ENCODE data around the gene SLC36A1. TPM values are rescaled to one million over a fixed set of nuclear protein-coding genes. Genes with fewer than 3 reads are reported as not detected.

SLC36A1 gene
- total RNA-seq, 1 donor from 2014 or later: 1.4 TPM

DNA sequence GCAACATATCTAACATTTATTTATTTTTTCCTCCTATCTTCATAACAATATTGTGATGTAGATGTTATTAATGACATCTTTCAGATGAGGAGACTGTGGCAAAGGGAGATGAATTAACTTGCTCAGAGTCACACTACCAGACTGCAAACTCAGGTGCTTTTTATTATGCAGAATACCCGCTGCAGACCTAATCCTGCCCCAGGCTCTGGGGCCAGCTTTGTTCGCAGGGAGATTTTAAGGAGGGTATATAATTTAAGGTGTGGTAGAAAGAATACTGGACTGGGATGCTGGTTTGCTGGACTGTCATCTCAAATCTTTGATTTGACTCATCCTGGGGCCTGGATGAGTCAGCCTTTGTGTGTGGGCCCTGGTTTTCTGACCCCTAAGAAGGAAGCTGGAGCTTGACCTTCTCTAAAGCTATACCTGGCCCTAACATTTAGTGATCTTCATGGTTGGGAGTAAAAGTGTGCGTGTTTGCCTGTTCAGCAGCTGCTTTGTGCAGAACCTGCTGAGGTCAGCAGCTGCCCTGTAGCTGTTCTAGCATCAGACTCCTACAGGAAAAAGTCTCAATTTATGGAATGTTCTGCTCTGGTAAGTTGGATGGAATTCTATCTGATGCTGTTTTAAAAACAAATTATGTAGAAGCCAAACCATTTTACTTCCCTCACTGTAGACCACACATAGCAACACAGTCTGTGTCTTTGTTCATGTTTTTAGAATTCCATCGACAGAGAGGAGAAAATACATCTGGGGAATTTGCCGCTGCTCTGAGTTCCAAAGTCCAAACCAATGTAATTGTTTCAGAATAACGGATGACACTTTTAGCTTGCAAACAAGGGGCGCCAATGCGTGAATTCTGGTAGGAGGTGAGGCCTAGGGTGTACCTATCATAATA is 4.5 kb downstream of the SLC36A1 start:
- peak; percentile 3 to 23 for DNase-seq (ENCODE audit: low read depth in 2 of 2)

DNA sequence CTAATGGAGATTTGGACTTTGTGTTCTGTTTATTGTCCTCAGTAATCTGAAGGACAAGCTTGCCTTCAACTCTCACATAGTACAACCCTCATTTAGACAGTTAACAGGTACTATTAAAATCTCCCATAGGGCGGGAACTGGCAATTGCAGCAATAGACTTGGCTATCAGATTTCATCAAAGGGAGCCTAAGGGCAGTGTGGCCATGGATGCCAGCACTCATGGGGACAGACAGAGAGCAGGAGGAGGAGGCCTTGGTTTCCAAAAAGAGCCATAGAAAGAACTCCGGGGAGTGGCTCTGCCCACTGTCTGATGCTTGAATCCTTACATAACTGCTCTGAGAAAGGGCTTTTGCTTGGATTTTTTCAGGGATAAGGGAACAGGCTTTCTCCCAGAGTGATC is 6.8 kb downstream of the SLC36A1 start:
- no peak for DNase-seq (ENCODE audit: low read depth in 2 of 2)

DNA sequence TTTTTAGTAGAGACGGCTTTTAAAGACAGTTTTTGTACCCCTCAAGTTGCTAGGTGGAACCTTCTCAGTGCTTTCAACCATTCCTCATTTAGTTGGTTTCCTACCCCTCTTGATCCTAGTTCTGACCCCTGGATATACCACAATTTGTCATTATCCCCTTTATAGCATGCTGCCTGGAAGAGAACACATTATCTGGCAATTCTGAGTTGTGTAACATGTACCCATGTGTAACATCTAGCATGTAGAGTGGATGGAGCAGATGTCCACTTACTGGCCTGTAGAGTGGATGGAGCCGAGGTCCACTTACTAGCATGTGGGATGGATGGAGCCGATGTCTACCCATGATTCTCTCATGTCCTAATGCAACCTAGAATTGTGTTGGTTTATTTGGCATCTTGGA is 7.5 kb downstream of the SLC36A1 start:
- no peak for DNase-seq (ENCODE audit: low read depth in 2 of 2)

DNA sequence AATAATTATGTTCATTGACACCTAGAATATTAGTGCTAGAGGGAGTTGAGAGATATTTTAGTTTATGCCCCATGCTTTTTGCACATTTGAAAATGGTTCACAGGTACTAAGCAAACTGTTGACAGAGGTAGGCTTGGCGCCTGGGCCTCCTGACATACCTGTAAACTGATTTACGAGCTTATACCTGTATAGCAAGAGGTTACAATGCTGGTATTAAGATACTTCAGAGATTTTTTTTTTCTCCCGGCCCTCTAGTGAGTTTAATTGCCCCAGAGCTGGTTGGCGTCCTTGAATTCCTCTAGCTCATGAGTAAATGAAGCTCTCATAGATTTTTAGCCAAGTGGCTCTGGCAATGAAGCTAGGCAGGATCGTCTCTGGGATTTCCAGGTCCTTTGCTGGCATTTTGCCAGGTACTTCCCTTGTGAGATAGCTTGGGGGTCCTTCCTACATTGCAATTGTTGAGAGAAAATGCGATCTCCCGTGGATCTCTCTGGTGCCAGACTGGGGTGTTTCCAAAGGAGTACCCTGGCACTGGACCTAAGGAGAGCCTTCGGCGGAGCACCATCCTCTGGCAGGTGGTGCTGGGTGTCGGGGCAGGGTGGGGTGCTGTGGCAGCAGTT is 9.0 kb downstream of the SLC36A1 start:
- no peak for DNase-seq (ENCODE audit: low read depth in 2 of 2)

DNA sequence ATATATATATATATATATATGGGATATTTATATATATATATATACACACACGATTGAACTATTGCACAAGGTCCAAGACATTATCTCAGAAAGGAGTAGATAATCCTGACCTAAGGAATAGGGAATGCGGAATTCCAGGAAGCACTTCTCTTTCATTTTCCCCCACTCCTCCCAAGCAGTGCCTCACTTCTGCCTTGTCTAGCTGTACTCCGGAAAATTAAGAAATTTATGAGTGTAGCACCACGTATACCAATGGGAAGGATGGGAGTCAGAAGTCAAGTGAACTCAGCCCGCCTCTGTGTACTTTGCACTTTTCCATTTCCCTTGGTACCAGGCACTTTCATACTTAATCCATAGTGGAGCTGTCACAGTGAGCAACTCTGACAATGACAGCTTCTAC is 10.9 kb downstream of the SLC36A1 start:
- no peak for DNase-seq (ENCODE audit: low read depth in 2 of 2)

DNA sequence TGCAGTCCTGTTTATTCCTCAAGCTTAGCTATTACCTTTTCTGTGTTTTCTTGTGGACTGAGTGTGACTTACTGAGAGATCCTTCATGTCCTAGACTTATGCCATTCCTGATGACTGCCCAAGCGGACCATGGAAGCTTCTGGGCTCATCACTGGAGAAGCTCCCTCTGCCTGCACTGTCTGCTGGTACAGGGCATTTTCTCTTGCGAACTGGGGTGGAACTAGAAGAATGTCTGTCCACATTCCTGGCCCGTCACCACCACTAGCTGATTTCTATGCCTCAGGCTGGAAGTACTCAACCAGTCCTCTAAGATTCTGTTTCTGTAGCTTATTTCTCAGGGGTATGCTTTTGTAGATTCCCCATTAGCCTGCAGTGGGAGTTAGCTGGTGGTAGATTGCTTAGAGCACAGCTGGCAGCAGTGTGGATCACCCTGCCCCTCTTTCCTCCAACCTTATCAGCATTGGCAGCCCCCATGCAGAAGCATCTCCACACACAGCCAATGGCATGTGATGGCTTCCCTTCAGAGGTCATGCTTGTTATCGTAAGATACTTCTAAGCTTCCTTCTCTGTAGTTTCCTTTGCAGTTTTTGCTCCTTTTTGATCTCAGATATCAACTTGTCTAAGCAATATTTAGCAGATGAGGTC is 12.4 kb downstream of the SLC36A1 start:
- no peak for DNase-seq (ENCODE audit: low read depth in 2 of 2)

GRCh38 chr5:151461312-151461711 is 13.9 kb downstream of the SLC36A1 start:
- no peak for DNase-seq (ENCODE audit: low read depth in 2 of 2)

DNA sequence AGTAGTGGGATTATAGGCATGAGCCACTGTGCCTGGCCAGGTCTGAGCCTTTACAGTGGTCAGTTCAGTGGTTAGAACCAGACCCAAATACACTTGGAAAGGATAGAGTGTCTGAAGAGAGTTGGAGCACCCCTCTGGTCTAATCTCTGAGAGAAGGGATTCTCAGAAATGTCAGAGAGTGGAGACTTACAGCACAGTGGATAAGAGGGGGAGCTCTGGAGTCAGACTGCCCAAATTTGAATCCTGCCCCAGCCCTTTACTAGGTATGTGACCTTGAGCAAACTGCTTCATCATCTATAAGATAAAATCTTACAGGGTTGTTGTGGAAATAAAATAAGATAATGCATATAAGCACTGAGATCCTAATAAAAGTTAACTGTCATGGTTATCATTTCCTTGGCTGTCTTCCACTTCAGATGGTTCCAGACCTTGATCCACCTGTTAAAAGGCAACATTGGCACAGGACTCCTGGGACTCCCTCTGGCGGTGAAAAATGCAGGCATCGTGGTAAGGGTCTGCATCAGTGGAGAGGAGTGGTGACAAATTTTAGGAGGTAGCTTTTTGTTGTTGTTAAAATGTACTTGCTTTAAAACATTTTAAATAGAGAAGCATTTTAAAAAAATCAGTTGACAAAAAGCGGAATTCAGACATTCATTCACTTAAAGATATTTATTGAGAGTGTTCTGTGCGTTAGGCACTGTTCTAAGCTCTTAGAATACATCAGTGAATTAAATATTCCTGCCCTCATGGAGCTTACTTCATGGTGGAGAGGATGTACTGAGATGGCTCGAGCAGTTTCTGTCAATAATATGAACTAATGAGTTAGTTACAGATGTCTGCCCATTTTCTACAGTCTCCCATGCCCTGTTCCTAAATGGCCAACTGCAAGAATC is 16.0 kb downstream of the SLC36A1 start:
- peak in 1 of 2 donors; percentile 6 for DNase-seq (ENCODE audit: low read depth in 2 of 2)

GRCh38 chr5:151464101-151464500 is 16.7 kb downstream of the SLC36A1 start:
- DNase-seq (ENCODE audit: low read depth in 2 of 2): no peak

- DNase-seq (ENCODE audit: low read depth in 2 of 2): no peak
Measured at GRCh38 chr5:151465476-151465875, 18.1 kb downstream of the SLC36A1 start.

GRCh38 chr5:151467576-151467975 is 20.2 kb downstream of the SLC36A1 start:
- no peak for DNase-seq (ENCODE audit: low read depth in 2 of 2)

GRCh38 chr5:151469386-151469785 is 22.0 kb downstream of the SLC36A1 start:
- no peak for DNase-seq (ENCODE audit: low read depth in 2 of 2)

GRCh38 chr5:151469992-151470391 is 22.6 kb downstream of the SLC36A1 start:
- DNase-seq (ENCODE audit: low read depth in 2 of 2): no peak

DNA sequence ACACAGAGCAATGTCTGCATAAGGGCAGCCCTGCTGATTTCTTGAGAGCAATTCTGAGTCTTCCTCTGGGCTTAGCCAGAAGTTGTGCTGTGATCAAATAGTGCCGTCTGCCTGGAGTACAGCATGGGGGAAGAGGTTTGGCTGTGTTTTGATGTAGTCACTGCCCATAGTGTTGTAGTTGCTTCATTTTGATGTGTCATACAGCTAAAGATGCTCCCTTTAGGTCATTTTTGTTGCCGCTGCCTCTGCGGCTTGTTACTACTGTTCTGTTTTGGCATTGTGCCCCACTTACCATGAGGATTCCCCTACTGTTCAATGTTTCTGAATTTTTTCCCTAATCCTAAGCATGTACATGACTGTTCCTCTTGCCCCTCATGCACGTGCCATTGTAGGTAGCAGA is 23.0 kb downstream of the SLC36A1 start:
- DNase-seq (ENCODE audit: low read depth in 2 of 2): no peak

- DNase-seq (ENCODE audit: low read depth in 2 of 2): no peak
Measured at GRCh38 chr5:151471276-151471675, 23.9 kb downstream of the SLC36A1 start.

DNA sequence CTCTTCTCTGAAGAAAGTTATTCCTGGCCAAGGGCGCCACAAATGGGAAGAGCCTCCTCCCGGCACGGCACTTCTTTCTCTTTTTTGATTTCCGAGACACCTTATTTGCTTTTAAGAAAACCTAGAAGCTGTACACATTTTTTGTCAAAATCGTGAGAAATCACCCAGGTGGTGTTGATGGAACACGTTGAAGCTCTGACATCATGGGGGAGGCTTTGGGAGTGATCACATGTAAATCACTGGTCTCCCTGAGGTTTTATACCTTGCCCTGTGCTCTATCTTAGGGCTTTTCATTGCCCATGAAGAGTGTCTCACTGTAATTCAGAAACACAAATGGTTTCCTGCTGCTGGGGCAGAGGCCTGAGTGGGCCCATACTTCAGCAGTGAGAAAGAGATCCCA is 27.4 kb downstream of the SLC36A1 start:
- no peak for DNase-seq (ENCODE audit: low read depth in 2 of 2)

GRCh38 chr5:151475388-151475787 is 28.0 kb downstream of the SLC36A1 start:
- DNase-seq (ENCODE audit: low read depth in 2 of 2): no peak

GRCh38 chr5:151476016-151476415 is 28.6 kb downstream of the SLC36A1 start:
- no peak for DNase-seq (ENCODE audit: low read depth in 2 of 2)

- peak; percentile 59 to 61 for DNase-seq (ENCODE audit: low read depth in 2 of 2)
Measured at GRCh38 chr5:151477101-151477500, 29.7 kb downstream of the SLC36A1 start.

DNA sequence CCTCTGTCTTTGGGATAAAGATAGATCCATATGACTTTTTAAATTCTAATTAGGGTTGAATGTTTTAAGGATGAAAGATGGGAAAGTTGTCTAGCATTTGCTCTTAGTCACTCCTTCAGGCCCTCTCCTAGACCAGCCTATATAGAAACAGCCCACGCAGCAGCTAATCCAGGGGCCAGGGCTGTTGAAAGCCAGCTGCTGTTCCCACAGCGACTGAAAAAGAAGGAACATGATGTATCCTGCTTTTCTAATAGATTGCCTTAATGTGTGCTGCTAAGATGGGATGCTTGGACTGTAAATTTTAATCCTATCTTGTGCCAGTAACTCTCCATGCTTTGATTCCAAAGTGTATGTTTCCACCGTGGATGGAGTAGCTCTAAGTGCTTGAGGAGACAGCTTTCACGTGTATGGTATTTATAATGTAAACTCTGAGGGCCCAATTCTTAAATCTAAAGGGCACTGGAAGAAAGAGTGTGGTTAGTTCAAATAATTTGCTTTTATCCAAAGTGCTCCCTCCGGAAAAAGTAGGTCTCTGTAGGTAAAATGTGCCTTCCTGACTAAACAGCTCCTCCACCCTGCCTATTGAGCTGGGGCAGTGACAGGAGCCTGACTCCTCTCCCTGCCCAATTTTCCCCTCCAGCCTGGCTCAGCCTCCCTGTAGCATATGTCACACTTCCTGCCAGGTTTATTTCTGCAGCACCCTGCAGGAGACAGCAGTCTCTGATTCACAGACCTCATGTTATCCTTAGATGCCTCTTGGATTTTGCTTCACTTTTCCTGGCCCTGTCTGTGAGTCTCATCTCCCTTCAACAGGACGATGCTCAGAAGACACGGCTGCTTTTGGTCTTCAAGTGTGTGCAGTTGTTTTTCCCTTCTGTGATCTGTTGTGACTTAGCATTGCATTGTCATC is 33.2 kb downstream of the SLC36A1 start:
- DNase-seq (ENCODE audit: low read depth in 2 of 2): peak in 1 of 2 donors; percentile 38
